ENCODE data around the gene TMEM87A.

TMEM87A gene

DNA sequence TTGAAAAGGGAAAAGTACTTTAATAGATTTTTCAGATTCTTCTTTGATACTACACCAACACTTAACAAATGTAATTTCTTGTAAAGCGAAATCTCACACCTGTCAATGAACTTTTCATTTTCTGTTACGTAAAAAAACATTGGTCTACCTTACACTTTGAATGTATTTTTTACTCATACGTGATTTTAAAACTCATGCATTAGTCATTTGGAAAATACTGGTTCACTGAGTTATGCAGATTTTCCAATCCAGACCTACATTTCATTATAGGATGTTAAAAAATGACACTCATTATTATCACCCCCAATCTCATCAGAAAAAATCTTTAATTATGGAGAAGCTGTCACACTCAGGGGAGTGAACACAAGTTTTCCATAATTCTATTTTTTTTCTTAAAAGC lies 79.8 kb downstream of the TMEM87A start:
- no peak overlapping the region for H3K4me3 ChIP-seq (ENCODE audit: low read depth, low read length)
- TF ChIP-seq, protein P1, sequence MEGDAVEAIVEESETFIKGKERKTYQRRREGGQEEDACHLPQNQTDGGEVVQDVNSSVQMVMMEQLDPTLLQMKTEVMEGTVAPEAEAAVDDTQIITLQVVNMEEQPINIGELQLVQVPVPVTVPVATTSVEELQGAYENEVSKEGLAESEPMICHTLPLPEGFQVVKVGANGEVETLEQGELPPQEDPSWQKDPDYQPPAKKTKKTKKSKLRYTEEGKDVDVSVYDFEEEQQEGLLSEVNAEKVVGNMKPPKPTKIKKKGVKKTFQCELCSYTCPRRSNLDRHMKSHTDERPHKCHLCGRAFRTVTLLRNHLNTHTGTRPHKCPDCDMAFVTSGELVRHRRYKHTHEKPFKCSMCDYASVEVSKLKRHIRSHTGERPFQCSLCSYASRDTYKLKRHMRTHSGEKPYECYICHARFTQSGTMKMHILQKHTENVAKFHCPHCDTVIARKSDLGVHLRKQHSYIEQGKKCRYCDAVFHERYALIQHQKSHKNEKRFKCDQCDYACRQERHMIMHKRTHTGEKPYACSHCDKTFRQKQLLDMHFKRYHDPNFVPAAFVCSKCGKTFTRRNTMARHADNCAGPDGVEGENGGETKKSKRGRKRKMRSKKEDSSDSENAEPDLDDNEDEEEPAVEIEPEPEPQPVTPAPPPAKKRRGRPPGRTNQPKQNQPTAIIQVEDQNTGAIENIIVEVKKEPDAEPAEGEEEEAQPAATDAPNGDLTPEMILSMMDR (IDR thresholded peaks at IDR 0.05; ENCODE audit: borderline replicate concordance, insufficient read depth, low read depth, low read length) = no peak

DNA sequence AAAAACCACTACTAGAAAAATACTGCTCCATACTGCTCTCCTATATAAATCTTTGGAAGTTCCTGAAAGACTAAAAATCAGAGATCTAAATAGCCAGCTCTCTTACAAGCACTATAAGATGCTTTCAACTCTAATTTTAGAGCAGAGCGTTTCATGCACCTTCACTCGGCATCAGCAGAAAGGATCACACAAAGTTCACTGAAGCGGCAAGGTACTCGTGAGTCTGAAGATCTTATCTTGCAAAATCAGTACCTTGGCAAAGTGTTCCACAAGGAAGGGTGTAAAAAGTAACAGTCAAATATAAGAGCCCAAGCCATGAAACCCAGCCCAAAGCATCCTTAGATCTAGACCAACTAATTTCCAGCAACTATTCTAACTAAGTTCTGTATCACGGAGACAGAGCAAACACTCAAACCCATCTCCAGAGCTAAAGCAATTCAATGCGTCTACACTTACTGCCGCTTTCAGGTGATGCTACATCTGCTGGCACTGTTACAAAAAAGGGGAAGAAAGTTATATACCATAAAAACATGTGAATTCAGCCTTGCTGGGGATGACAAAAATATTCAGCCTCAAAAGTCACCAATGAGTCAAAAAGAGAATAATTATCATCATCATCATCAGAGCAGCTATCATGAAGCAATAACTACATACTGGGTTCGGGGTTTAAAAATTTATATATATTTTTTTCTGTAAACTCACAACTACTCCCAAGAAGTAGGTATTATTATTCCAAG lies 81.5 kb downstream of the TMEM87A start:
- no peak overlapping the region for H3K4me3 ChIP-seq (ENCODE audit: low read depth, low read length)

DNA sequence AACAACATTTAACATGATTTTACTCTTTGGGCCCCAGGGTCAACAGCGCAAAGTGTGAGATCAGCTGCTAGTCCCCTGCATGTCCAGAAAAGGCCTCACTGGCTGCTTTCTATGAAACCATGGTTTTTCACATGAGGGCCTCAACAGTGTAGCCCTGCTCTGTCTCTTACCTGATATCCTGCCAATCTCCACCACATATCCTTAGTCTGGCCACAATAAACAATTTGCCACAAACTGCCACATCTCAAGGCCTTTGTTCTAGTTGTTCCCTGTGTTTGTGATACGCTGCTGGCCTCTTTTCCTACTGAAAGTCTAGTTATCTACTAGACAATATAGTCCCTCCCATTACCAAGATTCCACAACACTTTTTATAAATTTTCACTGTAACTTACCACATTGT lies 82.9 kb downstream of the TMEM87A start:
- no peak overlapping the region for H3K4me3 ChIP-seq (ENCODE audit: low read depth, low read length)
- TF ChIP-seq, protein P1 (IDR thresholded peaks at IDR 0.05; ENCODE audit: borderline replicate concordance, insufficient read depth, low read depth, low read length) = no peak

More for the DNA sequence above, 81.5 kb downstream of the TMEM87A start:
- TF ChIP-seq, protein P1 (IDR thresholded peaks at IDR 0.05; ENCODE audit: borderline replicate concordance, insufficient read depth, low read depth, low read length) = no peak

DNA sequence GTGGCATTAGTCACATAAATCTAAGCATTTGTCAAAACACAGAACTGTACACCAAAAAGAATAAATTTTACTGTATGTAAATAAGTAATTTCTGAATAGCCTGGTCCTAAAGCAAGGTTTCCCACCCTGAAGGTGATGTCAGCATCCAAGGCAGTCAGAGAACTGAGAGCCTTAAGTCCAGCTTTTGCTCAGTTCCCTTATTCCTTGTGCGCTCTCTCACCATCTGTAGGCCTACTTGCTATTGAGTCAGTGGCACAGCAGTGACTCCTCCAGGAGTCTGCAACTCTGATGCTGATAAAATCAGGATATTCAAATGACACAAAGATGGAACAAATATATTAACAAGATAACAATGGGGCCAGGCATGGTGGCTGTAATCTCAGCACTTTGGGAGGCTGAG lies 87.4 kb downstream of the TMEM87A start:
- TF ChIP-seq, protein P1 (IDR thresholded peaks at IDR 0.05; ENCODE audit: borderline replicate concordance, insufficient read depth, low read depth, low read length) = no peak
- H3K4me3 ChIP-seq (ENCODE audit: low read depth, low read length) = no peak overlapping the region

DNA sequence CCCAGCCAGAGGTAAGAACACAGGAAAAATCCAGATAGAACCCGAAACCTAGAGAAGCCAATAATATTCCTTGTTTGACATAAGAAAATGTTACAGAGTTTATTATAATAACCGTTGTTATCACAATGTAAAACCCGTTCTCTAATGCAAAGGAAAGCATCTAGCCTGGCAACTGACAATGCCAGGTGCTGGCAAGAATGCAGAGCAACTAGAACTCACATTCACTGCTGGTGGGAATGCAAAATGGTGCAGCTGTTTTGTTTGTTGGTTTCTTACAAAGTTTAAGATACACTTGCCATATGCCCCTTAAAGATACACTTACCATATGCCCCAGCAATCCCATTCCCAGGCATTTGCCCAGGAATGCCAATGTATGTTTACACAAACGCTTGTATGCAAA lies 88.5 kb downstream of the TMEM87A start:
- TF ChIP-seq, protein P1 (IDR thresholded peaks at IDR 0.05; ENCODE audit: borderline replicate concordance, insufficient read depth, low read depth, low read length) = no peak
- no peak overlapping the region for H3K4me3 ChIP-seq (ENCODE audit: low read depth, low read length)

DNA sequence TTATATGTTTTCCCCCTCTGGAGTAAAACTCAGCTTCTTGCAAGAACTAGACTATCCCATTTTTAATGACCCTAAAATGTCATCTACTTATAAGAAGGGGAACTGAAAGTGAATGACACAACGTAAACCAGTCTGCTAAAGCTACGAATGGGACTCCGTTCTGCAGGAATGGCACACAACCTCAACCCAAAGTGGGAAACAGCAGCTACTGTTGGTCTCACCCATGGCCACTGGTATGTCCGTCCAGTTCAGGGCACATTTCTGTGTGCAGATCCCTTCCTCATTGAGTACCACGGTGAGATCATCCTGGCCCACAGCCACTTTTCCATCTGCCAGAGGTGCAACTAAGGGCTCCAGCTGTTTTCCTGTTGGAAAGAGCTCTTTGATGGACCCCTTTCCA lies 88.9 kb downstream of the TMEM87A start:
- H3K4me3 ChIP-seq (ENCODE audit: low read depth, low read length) = no peak overlapping the region
- TF ChIP-seq, protein P1 (IDR thresholded peaks at IDR 0.05; ENCODE audit: borderline replicate concordance, insufficient read depth, low read depth, low read length) = no peak

DNA sequence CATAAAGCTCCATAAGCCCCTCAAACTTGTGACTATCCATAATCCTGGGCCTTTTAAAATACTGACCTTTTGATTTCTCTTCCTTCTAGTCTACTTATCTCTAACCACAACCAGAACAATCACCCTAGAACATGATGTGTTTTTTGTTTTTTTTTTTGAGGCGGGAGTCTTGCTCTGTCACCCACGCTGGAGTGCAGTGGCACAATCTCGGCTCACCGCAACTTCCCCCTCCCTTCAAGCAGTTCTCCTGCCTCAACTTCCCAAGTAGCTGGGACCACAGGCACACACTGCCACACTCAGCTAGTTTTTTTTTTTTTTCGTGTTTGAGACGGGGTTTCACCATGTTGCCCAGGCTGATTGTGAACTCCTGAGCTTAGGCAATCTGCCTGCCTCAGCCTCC lies 90.3 kb downstream of the TMEM87A start:
- TF ChIP-seq, protein P1 (IDR thresholded peaks at IDR 0.05; ENCODE audit: borderline replicate concordance, insufficient read depth, low read depth, low read length) = no peak
- H3K4me3 ChIP-seq (ENCODE audit: low read depth, low read length) = no peak overlapping the region

All from GM12875 (cell line).